ENCODE results near the gene RSPO3.

The RSPO3 gene

GRCh38 chr6:127111526-127111925, 6.9 kb upstream of the RSPO3 start:
- DNase-seq (ENCODE audit: low read depth) = no peak

- DNase-seq (ENCODE audit: low read depth) = no peak
Measured at GRCh38 chr6:127114214-127114760, 4.2 kb upstream of the RSPO3 start.

- DNase-seq (ENCODE audit: low read depth) = no peak
Measured at GRCh38 chr6:127115084-127115655, 3.3 kb upstream of the RSPO3 start.

GRCh38 chr6:127115746-127116145, 2.7 kb upstream of the RSPO3 start:
- DNase-seq (ENCODE audit: low read depth) = no peak

GRCh38 chr6:127117979-127118297, 533 bp upstream of the RSPO3 start:
- DNase-seq (ENCODE audit: low read depth) = no peak

- DNase-seq (ENCODE audit: low read depth) = no peak
Measured at GRCh38 chr6:127119102-127120022, 891 bp downstream of the RSPO3 start.

- DNase-seq (ENCODE audit: low read depth) = no peak
Measured at GRCh38 chr6:127120023-127120786, 1.7 kb downstream of the RSPO3 start.

- no peak for DNase-seq (ENCODE audit: low read depth)
Measured at GRCh38 chr6:127120787-127121636, 2.5 kb downstream of the RSPO3 start.

GRCh38 chr6:127121637-127121960, 3.1 kb downstream of the RSPO3 start:
- DNase-seq (ENCODE audit: low read depth) = no peak

- no peak for DNase-seq (ENCODE audit: low read depth)
Measured at GRCh38 chr6:127124172-127124571, 5.7 kb downstream of the RSPO3 start.

- DNase-seq (ENCODE audit: low read depth) = no peak
Measured at GRCh38 chr6:127124680-127125079, 6.2 kb downstream of the RSPO3 start.

GRCh38 chr6:127128066-127128465, 9.6 kb downstream of the RSPO3 start:
- no peak for DNase-seq (ENCODE audit: low read depth)

GRCh38 chr6:127129251-127129650, 10.8 kb downstream of the RSPO3 start:
- DNase-seq (ENCODE audit: low read depth) = no peak

- no peak for DNase-seq (ENCODE audit: low read depth)
Measured at GRCh38 chr6:127131275-127131674, 12.8 kb downstream of the RSPO3 start.

- DNase-seq (ENCODE audit: low read depth) = no peak
Measured at GRCh38 chr6:127131772-127132376, 13.4 kb downstream of the RSPO3 start.

- no peak for DNase-seq (ENCODE audit: low read depth)
Measured at GRCh38 chr6:127134136-127134535, 15.7 kb downstream of the RSPO3 start.

GRCh38 chr6:127136786-127137185, 18.3 kb downstream of the RSPO3 start:
- no peak for DNase-seq (ENCODE audit: low read depth)

- no peak for DNase-seq (ENCODE audit: low read depth)
Measured at GRCh38 chr6:127146932-127147331, 28.5 kb downstream of the RSPO3 start.

GRCh38 chr6:127147534-127147933, 29.1 kb downstream of the RSPO3 start:
- no peak for DNase-seq (ENCODE audit: low read depth)

- DNase-seq (ENCODE audit: low read depth) = no peak
Measured at GRCh38 chr6:127148511-127148910, 30.0 kb downstream of the RSPO3 start.

- no peak for DNase-seq (ENCODE audit: low read depth)
Measured at GRCh38 chr6:127154509-127154908, 36.0 kb downstream of the RSPO3 start.

All from activated gamma-delta T cell treated with anti-CD3 and anti-CD28 coated beads, Interleukin-2, amount 50 U/mL, for 16 hours (primary cell).